IMR-90 (cell line): ENCODE results near the gene JMJD6. TPM values are rescaled to one million over a fixed set of nuclear protein-coding genes. Genes with fewer than 3 reads are reported as not detected.

ENCODE experiments used
- ATAC-seq: fragments of 200-7000 bp; cut with Tn5 transposase; 2 replicates; pipeline ENCODE4 v1.9.1; 2020; ENCODE audit warnings: low read depth, mild to moderate bottlenecking, moderate library complexity
- BruUV-seq: library from RNA; stranded (reverse); fragments of 400-500 nt; replicated peaks from 2 replicates; lab custom pipeline; 2021; lab: Mats Ljungman, UMichigan
- CTCF ChIA-PET: fragments of 300-600 bp; formaldehyde crosslinking; extraction: SDS; loops from one replicate; lab custom pipeline; 2021; ENCODE audit warnings: antibody characterized with exemption; lab: Yijun Ruan, JAX
- POLR2A ChIA-PET: fragments of 300-600 bp; sonication (Branson Sonifier 250); formaldehyde crosslinking; loops from one replicate; lab custom pipeline; 2022; ENCODE audit warnings: antibody characterized with exemption; ENCODE audit not compliant: unreplicated experiment; lab: Charles Lee
- DNase-seq: peaks from one replicate; pipeline ENCODE4 v3.0.0; 2013
- H2AFZ ChIP-seq: replicated peaks from 2 replicates; pipeline ENCODE3; 2013; ENCODE audit warnings: low read length, mild to moderate bottlenecking; ENCODE audit not compliant: poor library complexity
- H2AK5ac ChIP-seq: 2 replicates; pipeline ENCODE4 v1.6.1; 2013; ENCODE audit warnings: low read depth, low read length, inconsistent platforms
- H2AK9ac ChIP-seq: replicated peaks from 2 replicates; pipeline ENCODE3; 2013; ENCODE audit warnings: mild to moderate bottlenecking, low read depth, low read length, moderate library complexity; ENCODE audit not compliant: poor library complexity
- H2BK120ac ChIP-seq: 2 replicates; pipeline ENCODE4 v1.6.1; 2013; ENCODE audit warnings: low read depth, low read length, inconsistent platforms
- H2BK15ac ChIP-seq: 3 replicates; pipeline ENCODE4 v1.6.1; 2013; ENCODE audit warnings: low read depth, low read length, inconsistent platforms
- H2BK20ac ChIP-seq: 2 replicates; pipeline ENCODE4 v1.6.1; 2013; ENCODE audit warnings: low read depth, mild to moderate bottlenecking, inconsistent platforms, low read length, moderate library complexity
- H2BK5ac ChIP-seq: 2 replicates; pipeline ENCODE4 v1.6.1; 2013; ENCODE audit warnings: mild to moderate bottlenecking, low read depth, low read length, inconsistent platforms; ENCODE audit not compliant: poor library complexity, severe bottlenecking
- H3K14ac ChIP-seq: replicated peaks from 2 replicates; pipeline ENCODE4 v1.6.1; 2013; ENCODE audit warnings: low read depth, low read length, inconsistent platforms
- H3K18ac ChIP-seq: 2 replicates; pipeline ENCODE4 v1.6.1; 2013; ENCODE audit warnings: low read depth, low read length, control low read depth
- H3K23ac ChIP-seq: 2 replicates; pipeline ENCODE4 v1.6.1; 2013; ENCODE audit warnings: low read depth, low read length, inconsistent platforms
- H3K27ac ChIP-seq: 2 replicates; pipeline ENCODE4 v1.5.1; 2013; ENCODE audit warnings: mild to moderate bottlenecking, control low read depth, low read length; ENCODE audit not compliant: insufficient read depth
- H3K27me3 ChIP-seq: 2 replicates; pipeline ENCODE4 v1.6.1; 2013; ENCODE audit warnings: low read length; ENCODE audit not compliant: control insufficient read depth, insufficient read depth
- H3K36me3 ChIP-seq: 2 replicates; pipeline ENCODE4 v1.6.1; 2013; ENCODE audit warnings: low read length, mixed read lengths; ENCODE audit not compliant: control insufficient read depth, insufficient read depth
- H3K4ac ChIP-seq: 2 replicates; pipeline ENCODE4 v1.6.1; 2013; ENCODE audit warnings: low read depth, low read length, inconsistent platforms
- H3K4me1 ChIP-seq: 2 replicates; pipeline ENCODE4 v1.6.1; 2013; ENCODE audit warnings: low read length, mixed read lengths; ENCODE audit not compliant: control insufficient read depth, insufficient read depth
- H3K4me2 ChIP-seq: 2 replicates; pipeline ENCODE4 v1.6.1; 2013; ENCODE audit warnings: low read depth, mild to moderate bottlenecking, control low read depth, low read length, moderate library complexity
- H3K4me3 ChIP-seq: 2 replicates; pipeline ENCODE4 v1.5.1; 2013; ENCODE audit warnings: low read depth, mild to moderate bottlenecking, control low read depth, low read length, moderate library complexity; ENCODE audit not compliant: insufficient read depth
- H3K56ac ChIP-seq: 2 replicates; pipeline ENCODE4 v1.6.1; 2013; ENCODE audit warnings: low read length, inconsistent platforms; ENCODE audit not compliant: insufficient read depth; ENCODE audit errors: extremely low read depth
- H3K79me1 ChIP-seq, 2 experiments: 2 replicates each; pipeline ENCODE4 v1.6.1; 2013; ENCODE audit warnings: low read length in 2 of 2, inconsistent platforms in 1 of 2, low read depth in 1 of 2
- H3K9ac ChIP-seq: 2 replicates; pipeline ENCODE4 v1.6.1; 2013; ENCODE audit warnings: low read depth, low read length, control low read depth
- H3K9me1 ChIP-seq: 2 replicates; pipeline ENCODE4 v1.6.1; 2013; ENCODE audit warnings: low read length, inconsistent platforms; ENCODE audit not compliant: insufficient read depth
- H3K9me3 ChIP-seq: 2 replicates; pipeline ENCODE4 v1.6.1; 2013; ENCODE audit warnings: low read length; ENCODE audit not compliant: control insufficient read depth, insufficient read depth
- H4K20me1 ChIP-seq: 2 replicates; pipeline ENCODE4 v1.6.1; 2013; ENCODE audit warnings: low read length, inconsistent platforms; ENCODE audit not compliant: insufficient read depth
- H4K5ac ChIP-seq: 2 replicates; pipeline ENCODE4 v1.6.1; 2013; ENCODE audit warnings: mild to moderate bottlenecking, low read depth, low read length, control low read depth
- H4K8ac ChIP-seq, 2 experiments: 2 replicates each; pipeline ENCODE4 v1.6.1; 2013; ENCODE audit warnings: low read depth in 2 of 2, low read length in 2 of 2, control low read depth in 1 of 2, inconsistent platforms in 1 of 2
- H4K91ac ChIP-seq: 2 replicates; pipeline ENCODE4 v1.6.1; 2013; ENCODE audit warnings: low read depth, low read length, inconsistent platforms; ENCODE audit not compliant: insufficient read depth
- FOS ChIP-seq: fragments of 150-350 bp; IDR thresholded peaks from 2 replicates; pipeline ENCODE4 v1.6.1; 2016; ENCODE audit warnings: low read depth, low read length
- MAFK ChIP-seq: IDR thresholded peaks from 2 replicates; pipeline ENCODE4 v1.6.1; 2012; ENCODE audit warnings: low read depth, low read length, improper control_type of control experiment
- whole genome bisulfite sequencing, 2 experiments: methylation state at CpG; one replicate each; pipeline versions ENCODE4 v1.1.5 to v1.1.7; 2013; ENCODE audit warnings: missing lambda C conversion rate in 2 of 2; ENCODE audit not compliant: insufficient read length in 1 of 2; ENCODE audit errors: extremely low coverage in 2 of 2; 5-methylcytosine and 5-hydroxymethylcytosine counted together
- dilution Hi-C: fragments of 300-500 bp; cut with HindIII; formaldehyde crosslinking; loops from one replicate; pipeline ENCODE4 v1.14.3; 2018; ENCODE audit warnings: low sequenced_read_pairs; ENCODE audit not compliant: unreplicated experiment
- in situ Hi-C: fragments of 300-500 bp; cut with MboI; formaldehyde crosslinking; loops from 3 replicates; pipeline ENCODE4 v1.14.3; 2019; ENCODE audit warnings: low sequenced_read_pairs, inconsistent platforms, mixed read lengths
- intact Hi-C: fragments of 100-400 bp; cut with micrococcal nuclease; formaldehyde crosslinking; loops from 2 replicates; pipeline ENCODE4 v1.10.0; 2022
- polyA plus RNA-seq, 3 experiments: library from polyadenylated mRNA; depleted of rRNA; stranded (reverse); fragments of >200 nt; gene quantifications; 2 replicates each; pipeline ENCODE4 v1.2.3, GENCODE V29; 2012; ENCODE audit warnings: low replicate concordance in 1 of 3
- total RNA-seq: library from RNA; depleted of rRNA; stranded (reverse); fragments of >200 nt; gene quantifications from 2 replicates; pipeline ENCODE4 v1.2.3, GENCODE V29; 2012

The JMJD6 gene
- total and polyA plus RNA-seq, 2 of the 4 experiments (the other 2 are of a cell fraction) = 24.4 to 33.7 TPM

GRCh38 chr17:76751416-76751993 is 25.1 kb upstream of the JMJD6 start:
- Histone ChIP-seq H3K56ac (no peak overlapping the region), H3K9ac (no peak overlapping the region), H2AFZ (no peak overlapping the region), H2BK120ac (no peak overlapping the region), H3K14ac (no peak overlapping the region), H4K20me1 (no peaks in the 10 kb centered on the region), H3K4me3 (no peak overlapping the region), H3K36me3 (peaks cover 19% of the 10 kb centered on the region), H3K79me1 (0 out of 4 replicates have a peak, but pooled peaks cover 0 to 3% of the 10 kb centered on the region in 2 experiments), H3K4me2 (no peak overlapping the region), H2BK5ac (no peak overlapping the region), H2BK20ac (no peak overlapping the region), H3K27me3 (no peaks in the 10 kb centered on the region), H4K5ac (no peak overlapping the region), H2BK15ac (no peak overlapping the region), H3K4ac (no peak overlapping the region), H2AK9ac (no peak overlapping the region), H3K9me3 (no peaks in the 10 kb centered on the region), H3K9me1 (no peaks in the 10 kb centered on the region; the same call in 1 of the 2 replicates), H3K4me1 (no peaks in the 10 kb centered on the region), H3K18ac (no peak overlapping the region), H2AK5ac (no peak overlapping the region), H4K91ac (no peak overlapping the region), H3K27ac (no peak overlapping the region), H3K23ac (no peak overlapping the region), H4K8ac (no peak overlapping the region)
- no peak for ATAC-seq
- CTCF ChIA-PET = no interaction called here
- DNase-seq = no peak
- intact Hi-C loops (no loop called here), dilution Hi-C loops (no loop called here), in situ Hi-C loops (no loop called here)
- POLR2A ChIA-PET = no interaction called here
- no CpG with 5 or more reads among the region's 3 CpGs for WGBS, 2 experiments
- no peak for TF ChIP-seq FOS
- 0 out of 2 replicates have a peak, but pooled peaks have one; percentile 14 for TF ChIP-seq MAFK
- BruUV-seq = no TSS peak
